ENCODE data around the gene ATP1B1. TPM values are rescaled to one million over a fixed set of nuclear protein-coding genes. Genes with fewer than 3 reads are reported as not detected.

Gene ATP1B1
- total and polyA plus RNA-seq, 2 of the 8 experiments (the other 6 are each of a cell fraction or from before 2014, with no cell fraction given) = 16.3 to 76.5 TPM

GRCh38 chr1:169117599-169117998, 11.1 kb downstream of the ATP1B1 start (continued):
- no peak for TF ChIP-seq CHD7 (IDR thresholded peaks at IDR 0.05; ENCODE audit: insufficient replicate concordance, low read length)
- no peak for TF ChIP-seq MAFK (IDR thresholded peaks at IDR 0.05; ENCODE audit: low read depth, low read length)
- TF ChIP-seq CREB1 (IDR thresholded peaks at IDR 0.05) = no peak
- no peak for TF ChIP-seq NANOG (IDR thresholded peaks at IDR 0.05; ENCODE audit: insufficient read depth, low read depth, low read length, poor library complexity, severe bottlenecking)
- no peak for TF ChIP-seq MAX (IDR thresholded peaks at IDR 0.05)
- no peak for TF ChIP-seq RFX5 (IDR thresholded peaks at IDR 0.05; ENCODE audit: borderline replicate concordance, low read depth, low read length)

Data from H1 (cell line).